ENCODE data around the gene KRTAP4-4.

Gene KRTAP4-4

GRCh38 chr17:41111151-41111885 lies 49.2 kb downstream of the KRTAP4-4 start:
- no peak for DNase-seq (ENCODE audit: low read depth in 2 of 2)
